ENCODE results near the gene CEP57.

DNA sequence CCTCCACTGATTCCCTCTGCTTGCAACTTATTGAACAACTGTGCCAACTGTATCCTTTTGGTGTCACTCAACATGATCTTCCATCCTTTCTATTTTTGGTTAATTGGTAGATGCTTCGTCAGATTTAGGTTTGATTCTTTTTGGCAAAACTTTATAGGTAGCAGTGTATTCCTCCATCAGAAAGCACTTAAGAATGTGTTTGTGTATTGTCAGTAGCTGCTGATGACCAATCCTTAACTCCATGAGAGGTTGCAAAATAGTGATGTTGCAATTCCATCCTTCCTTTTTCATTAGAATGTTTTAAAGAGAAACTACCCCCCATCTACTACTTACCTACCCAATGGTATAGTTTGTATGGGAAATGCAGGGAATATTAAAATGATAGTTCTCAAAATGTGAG lies 22.8 kb upstream of the CEP57 start:
- TF ChIP-seq, protein P1, sequence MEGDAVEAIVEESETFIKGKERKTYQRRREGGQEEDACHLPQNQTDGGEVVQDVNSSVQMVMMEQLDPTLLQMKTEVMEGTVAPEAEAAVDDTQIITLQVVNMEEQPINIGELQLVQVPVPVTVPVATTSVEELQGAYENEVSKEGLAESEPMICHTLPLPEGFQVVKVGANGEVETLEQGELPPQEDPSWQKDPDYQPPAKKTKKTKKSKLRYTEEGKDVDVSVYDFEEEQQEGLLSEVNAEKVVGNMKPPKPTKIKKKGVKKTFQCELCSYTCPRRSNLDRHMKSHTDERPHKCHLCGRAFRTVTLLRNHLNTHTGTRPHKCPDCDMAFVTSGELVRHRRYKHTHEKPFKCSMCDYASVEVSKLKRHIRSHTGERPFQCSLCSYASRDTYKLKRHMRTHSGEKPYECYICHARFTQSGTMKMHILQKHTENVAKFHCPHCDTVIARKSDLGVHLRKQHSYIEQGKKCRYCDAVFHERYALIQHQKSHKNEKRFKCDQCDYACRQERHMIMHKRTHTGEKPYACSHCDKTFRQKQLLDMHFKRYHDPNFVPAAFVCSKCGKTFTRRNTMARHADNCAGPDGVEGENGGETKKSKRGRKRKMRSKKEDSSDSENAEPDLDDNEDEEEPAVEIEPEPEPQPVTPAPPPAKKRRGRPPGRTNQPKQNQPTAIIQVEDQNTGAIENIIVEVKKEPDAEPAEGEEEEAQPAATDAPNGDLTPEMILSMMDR (conservative IDR thresholded peaks at IDR 0.05; ENCODE audit: low read depth, low read length), result no peak
- no peak for TF ChIP-seq RAD21 (IDR thresholded peaks at IDR 0.05; ENCODE audit: low read length)
- TF ChIP-seq, protein P2, sequence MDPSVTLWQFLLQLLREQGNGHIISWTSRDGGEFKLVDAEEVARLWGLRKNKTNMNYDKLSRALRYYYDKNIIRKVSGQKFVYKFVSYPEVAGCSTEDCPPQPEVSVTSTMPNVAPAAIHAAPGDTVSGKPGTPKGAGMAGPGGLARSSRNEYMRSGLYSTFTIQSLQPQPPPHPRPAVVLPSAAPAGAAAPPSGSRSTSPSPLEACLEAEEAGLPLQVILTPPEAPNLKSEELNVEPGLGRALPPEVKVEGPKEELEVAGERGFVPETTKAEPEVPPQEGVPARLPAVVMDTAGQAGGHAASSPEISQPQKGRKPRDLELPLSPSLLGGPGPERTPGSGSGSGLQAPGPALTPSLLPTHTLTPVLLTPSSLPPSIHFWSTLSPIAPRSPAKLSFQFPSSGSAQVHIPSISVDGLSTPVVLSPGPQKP (IDR thresholded peaks at IDR 0.05; ENCODE audit: borderline replicate concordance, low read depth, low read length), result no peak
- no peak for TF ChIP-seq CHD1 (IDR thresholded peaks at IDR 0.05; ENCODE audit: low read depth, low read length)
- TF ChIP-seq POLR2A (IDR thresholded peaks at IDR 0.05; ENCODE audit: low read depth, low read length), result no peak
- no peak for TF ChIP-seq RFX5 (IDR thresholded peaks at IDR 0.05; ENCODE audit: low read depth, low read length)
- TF ChIP-seq SMC3 (IDR thresholded peaks at IDR 0.05; ENCODE audit: low read depth, low read length), result no peak

Data from IMR-90 (cell line).